Endothelial cell of umbilical vein (primary cell): Measurements from ENCODE around the gene SP2. TPM values are rescaled to one million over a fixed set of nuclear protein-coding genes. Genes with fewer than 3 reads are reported as not detected.

Experiments used
- BruUV-seq: library from RNA; stranded (reverse); fragments of 400-500 nt; replicated peaks from 2 replicates; lab custom pipeline; 2021; lab: Mats Ljungman, UMichigan
- CTCF ChIA-PET: fragments of 300-600, 350-600 bp; sonication (Branson Sonifier 250); formaldehyde crosslinking; loops from one replicate; lab custom pipeline; 2021; ENCODE audit warnings: antibody characterized with exemption, inconsistent platforms; lab: Charles Lee
- POLR2A ChIA-PET: fragments of 300-600, 350-600 bp; sonication (Branson Sonifier 250); formaldehyde crosslinking; loops from one replicate; lab custom pipeline; 2021; ENCODE audit warnings: antibody characterized with exemption, inconsistent platforms; lab: Charles Lee
- DNase-seq: peaks from one replicate; pipeline ENCODE4 v3.0.0-alpha.2; 2011; ENCODE audit warnings: low read depth, low spot score
- FAIRE-seq: peaks from 2 replicates; lab custom pipeline; 2011; peaks lifted over from hg19 to GRCh38; lab: Jason Lieb, UNC
- H2AFZ ChIP-seq: 2 replicates; pipeline ENCODE4 v1.6.0; 2012; ENCODE audit warnings: low read depth, low read length, control low read depth, inconsistent platforms
- H3K27ac ChIP-seq: 2 replicates; pipeline ENCODE4 v1.5.1; 2011; ENCODE audit warnings: low read depth, mild to moderate bottlenecking, control low read depth, low read length, moderate library complexity; ENCODE audit not compliant: insufficient read depth
- H3K27me3 ChIP-seq, 2 experiments: 2 replicates each; pipeline versions ENCODE4 v1.6.0 to v1.6.1; 2011; ENCODE audit warnings: low read length in 2 of 2, mixed read lengths in 1 of 2; ENCODE audit not compliant: control insufficient read depth in 2 of 2, insufficient read depth in 2 of 2
- H3K36me3 ChIP-seq, 2 experiments: 2 replicates in 1 of 2; 3 replicates in 1 of 2; pipeline ENCODE4 v1.5.1; 2011; ENCODE audit warnings: low read length in 2 of 2, mild to moderate bottlenecking in 1 of 2, moderate library complexity in 1 of 2; ENCODE audit not compliant: control insufficient read depth in 2 of 2, insufficient read depth in 2 of 2; ENCODE audit errors: extremely low read depth in 1 of 2
- H3K4me1 ChIP-seq: 3 replicates; pipeline ENCODE4 v1.5.1; 2011; ENCODE audit warnings: mild to moderate bottlenecking, low read length; ENCODE audit not compliant: control insufficient read depth, insufficient read depth; ENCODE audit errors: extremely low read depth
- H3K4me2 ChIP-seq: 2 replicates; pipeline ENCODE4 v1.6.1; 2011; ENCODE audit warnings: low read length, control low read depth, mixed read lengths; ENCODE audit not compliant: insufficient read depth
- H3K4me3 ChIP-seq, 3 experiments: fragments of 200-600 bp in 1 of 3; sonication (generic), shearing (Covaris generic) in 1 of 3; replicated peaks in 1 of 3; 2 replicates each; pipeline ENCODE4 v1.5.1; 2011 to 2016; ENCODE audit warnings: control low read depth in 3 of 3, low read length in 3 of 3, mild to moderate bottlenecking in 2 of 3, inconsistent platforms in 1 of 3, low read depth in 1 of 3, moderate library complexity in 1 of 3; ENCODE audit not compliant: insufficient read depth in 1 of 3
- H3K79me2 ChIP-seq: 2 replicates; pipeline ENCODE4 v1.6.0; 2012; ENCODE audit warnings: low read length, inconsistent platforms; ENCODE audit not compliant: control insufficient read depth, insufficient read depth
- H3K9ac ChIP-seq: replicated peaks from 2 replicates; pipeline ENCODE3; 2011; ENCODE audit warnings: low read length, control low read depth; ENCODE audit not compliant: insufficient read depth; ENCODE audit errors: extremely low read depth
- H3K9me1 ChIP-seq: replicated peaks from 3 replicates; pipeline ENCODE4 v1.6.0; 2011; ENCODE audit warnings: mild to moderate bottlenecking, low read length; ENCODE audit not compliant: control insufficient read depth, insufficient read depth; ENCODE audit errors: extremely low read depth
- H3K9me3 ChIP-seq: replicated peaks from 2 replicates; pipeline ENCODE4 v1.5.1; 2012; ENCODE audit warnings: low read length, inconsistent platforms; ENCODE audit not compliant: control insufficient read depth, insufficient read depth
- H4K20me1 ChIP-seq: replicated peaks from 2 replicates; pipeline ENCODE3; 2011; ENCODE audit warnings: mild to moderate bottlenecking, low read length; ENCODE audit not compliant: control insufficient read depth, insufficient read depth; ENCODE audit errors: extremely low read depth
- CTCF ChIP-seq, 2 donors: IDR thresholded peaks; 1 replicate in 1 of 2; 2 replicates in 1 of 2; pipeline ENCODE4 v1.5.1; 2011; ENCODE audit warnings: low read length in 2 of 2, mild to moderate bottlenecking in 2 of 2, moderate library complexity in 2 of 2, control low read depth in 1 of 2, inconsistent platforms in 1 of 2, low read depth in 1 of 2; ENCODE audit not compliant: insufficient read depth in 1 of 2; ENCODE audit errors: extremely low read depth in 1 of 2
- EZH2 ChIP-seq: IDR thresholded peaks from 2 replicates; pipeline ENCODE4 v1.6.1; 2012; ENCODE audit warnings: borderline replicate concordance, low read depth, mild to moderate bottlenecking, moderate library complexity, low read length, inconsistent platforms; ENCODE audit not compliant: severe bottlenecking
- FOS ChIP-seq: IDR thresholded peaks from 2 replicates; pipeline ENCODE4 v1.6.1; 2011; ENCODE audit warnings: mild to moderate bottlenecking, low read length, moderate library complexity, borderline replicate concordance; ENCODE audit not compliant: insufficient read depth
- GATA2 ChIP-seq: IDR thresholded peaks from 2 replicates; pipeline ENCODE4 v1.7.0; 2011; ENCODE audit warnings: low read depth, mild to moderate bottlenecking, moderate library complexity, mixed read lengths, low read length; ENCODE audit not compliant: insufficient read length, insufficient read depth
- JUN ChIP-seq: IDR thresholded peaks from 2 replicates; pipeline ENCODE4 v1.6.1; 2011; ENCODE audit warnings: borderline replicate concordance, low read depth; ENCODE audit not compliant: insufficient read length, insufficient read depth
- MYC ChIP-seq: IDR thresholded peaks from one replicate; pipeline ENCODE4 v1.6.1; 2011; ENCODE audit warnings: mild to moderate bottlenecking, low read depth, low read length
- POLR2A ChIP-seq: IDR thresholded peaks from 2 replicates; pipeline ENCODE4 v1.6.1; 2012; ENCODE audit warnings: low read depth, mild to moderate bottlenecking, control low read depth, low read length
- POLR2AphosphoS5 ChIP-seq: IDR thresholded peaks from 2 replicates; pipeline ENCODE4 v1.6.1; 2012; ENCODE audit warnings: low read depth, mild to moderate bottlenecking, control low read depth, low read length, moderate library complexity; ENCODE audit not compliant: insufficient read depth
- dilution Hi-C: fragments of 300-500 bp; cut with MboI; formaldehyde crosslinking; loops from one replicate; pipeline ENCODE4 v1.15.0; 2019; ENCODE audit warnings: low sequenced_read_pairs; ENCODE audit not compliant: extremely low pct_ligation_motif_present
- intact Hi-C: fragments of 100-400 bp; cut with micrococcal nuclease; formaldehyde crosslinking; loops from one replicate; pipeline ENCODE4 v1.10.0; 2022
- polyA plus RNA-seq, 4 experiments: library from polyadenylated mRNA; depleted of rRNA in 3 of 4; stranded (reverse) in 3 of 4; unstranded in 1 of 4; fragments of >200 nt; gene quantifications; 2 replicates each; pipeline versions ENCODE4 v1.2.1 to v1.2.3, GENCODE V29; 2011 to 2012; ENCODE audit warnings: missing spikeins in 1 of 4
- total RNA-seq: library from RNA; stranded (reverse); gene quantifications from 2 replicates; pipeline ENCODE4 v1.2.3, GENCODE V29; 2021
- TF ChIP-seq, protein P1 (sequence below): IDR thresholded peaks from 2 replicates; pipeline ENCODE4 v1.6.1; 2011; ENCODE audit not compliant: insufficient read depth, insufficient read length

The SP2 gene
- total and polyA plus RNA-seq, 2 donors (not counting 3 experiments of a cell fraction or from before 2014, with no cell fraction given): 11.2 to 18.6 TPM

- no peaks in the 10 kb centered on the region for H3K79me2 ChIP-seq
- no peak for DNase-seq
- no peak overlapping the region for H3K9ac ChIP-seq
- H4K20me1 ChIP-seq: no peaks in the 10 kb centered on the region
- peaks cover 6% of the 10 kb centered on the region for H3K4me1 ChIP-seq
- H2AFZ ChIP-seq: no peak overlapping the region
- TF ChIP-seq MYC (no peak), FOS (no peak), POLR2AphosphoS5 (no peak), GATA2 (no peak), CTCF (IDR thresholded peaks at IDR 0.05; ENCODE audit: extremely low read depth in 1 of 2, insufficient read depth in 1 of 2, low read depth in 1 of 2, low read length in 2 of 2) (no peak), EZH2 (no peak), JUN (no peak), POLR2A (no peak)
- TF ChIP-seq, protein P1, sequence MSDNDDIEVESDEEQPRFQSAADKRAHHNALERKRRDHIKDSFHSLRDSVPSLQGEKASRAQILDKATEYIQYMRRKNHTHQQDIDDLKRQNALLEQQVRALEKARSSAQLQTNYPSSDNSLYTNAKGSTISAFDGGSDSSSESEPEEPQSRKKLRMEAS: no peak
- H3K27ac ChIP-seq: no peak overlapping the region
- no peak overlapping the region for H3K4me3 ChIP-seq
- ChIA-PET CTCF (interaction anchor here (0.5 to 10.2 kb wide), 4 partner anchors 9 to 93 kb away, joined by 3 to 367 read pairs (median 26); no protein-coding TSS in a partner anchor), POLR2A (no interaction called here)
- no peaks in the 10 kb centered on the region for H3K36me3 ChIP-seq
- no TSS peak for BruUV-seq
- H3K9me3 ChIP-seq: no peaks in the 10 kb centered on the region
- H3K9me1 ChIP-seq: no peaks in the 10 kb centered on the region
- intact Hi-C loops (no loop called here), dilution Hi-C loops (no loop called here)
- no peak for FAIRE-seq
- H3K27me3 ChIP-seq: no peaks in the 10 kb centered on the region
- no peak overlapping the region for H3K4me2 ChIP-seq
Observed at GRCh38 chr17:47846716-47847340, 49.2 kb upstream of the SP2 start.
